HCT116 (cell line): ENCODE data around the gene USO1. TPM values are rescaled to one million over a fixed set of nuclear protein-coding genes. Genes with fewer than 3 reads are reported as not detected.

Experiments
- ATAC-seq: fragments of 200-7000 bp; cut with Tn5 transposase; 2 replicates; pipeline ENCODE4 v1.9.1; 2020; ENCODE audit warnings: mild to moderate bottlenecking, moderate library complexity
- BruUV-seq: library from RNA; stranded (reverse); fragments of 400-500 nt; replicated peaks from 2 replicates; lab custom pipeline; 2021; lab: Mats Ljungman, UMichigan
- CTCF ChIA-PET: fragments of 300-600 bp; sonication (Branson Sonifier 250); formaldehyde crosslinking; loops from one replicate; lab custom pipeline; 2021; ENCODE audit warnings: antibody characterized with exemption; lab: Charles Lee
- POLR2A ChIA-PET: fragments of 300-600, 350-600 bp; sonication (Branson Sonifier 250); formaldehyde crosslinking; loops from one replicate; lab custom pipeline; 2021; ENCODE audit warnings: antibody characterized with exemption; lab: Charles Lee
- RAD21 ChIA-PET, 2 experiments: fragments of 300-600 bp; sonication (Branson Sonifier 250); formaldehyde crosslinking; loops; one replicate each; lab custom pipeline; 2023; ENCODE audit warnings: low total read pairs in 2 of 2; ENCODE audit not compliant: uncharacterized antibody in 2 of 2, unreplicated experiment in 2 of 2, low non-redundant PET in 1 of 2; lab: Charles Lee
- DNase-seq: peaks from one replicate; pipeline ENCODE4 v3.0.0-alpha.2; 2010; ENCODE audit warnings: low read depth, low spot score
- H2AFZ ChIP-seq: fragments of 200-600 bp; shearing (Covaris generic), sonication (generic); 2 replicates; pipeline ENCODE4 v1.6.1; 2017; ENCODE audit warnings: low read depth, mixed run types, mixed read lengths, antibody characterized with exemption, low read length; ENCODE audit not compliant: poor library complexity, severe bottlenecking
- H3K27ac ChIP-seq: 2 replicates; pipeline ENCODE4 v1.5.1; 2012; ENCODE audit warnings: low read depth, low read length
- H3K27me3 ChIP-seq: fragments of 200-600 bp; sonication (generic); 2 replicates; pipeline ENCODE4 v1.6.1; 2016; ENCODE audit warnings: mixed run types, low read length, mixed read lengths; ENCODE audit not compliant: insufficient read depth
- H3K36me3 ChIP-seq, 2 experiments: fragments of 200-500 bp in 1 of 2; fragments of 200-600 bp in 1 of 2; sonication (Bioruptor generic) in 1 of 2; sonication (generic) in 1 of 2; 2 replicates each; pipeline versions ENCODE4 v1.5.1 to v1.6.1; 2014 to 2016; ENCODE audit warnings: low read length in 2 of 2, inconsistent platforms in 1 of 2, mixed read lengths in 1 of 2, mixed run types in 1 of 2; ENCODE audit not compliant: insufficient read depth in 2 of 2, control insufficient read depth in 1 of 2
- H3K4me1 ChIP-seq, 2 experiments: fragments of 200-600 bp in 1 of 2; sonication (generic) in 1 of 2; 2 replicates each; pipeline versions ENCODE4 v1.5.1 to v1.6.1; 2012 to 2017; ENCODE audit warnings: low read length in 2 of 2, inconsistent platforms in 1 of 2, mild to moderate bottlenecking in 1 of 2, mixed read lengths in 1 of 2, mixed run types in 1 of 2, moderate library complexity in 1 of 2; ENCODE audit not compliant: insufficient read depth in 2 of 2, control insufficient read depth in 1 of 2
- H3K4me2 ChIP-seq: fragments of 200-600 bp; sonication (generic); 2 replicates; pipeline ENCODE4 v1.6.1; 2017; ENCODE audit warnings: mixed run types, low read length, mixed read lengths
- H3K4me3 ChIP-seq, 2 experiments: fragments of 200-600 bp in 1 of 2; sonication (generic) in 1 of 2; replicated peaks in 1 of 2; 2 replicates each; pipeline ENCODE4 v1.5.1; 2011 to 2016; ENCODE audit warnings: low read length in 2 of 2, control low read depth in 1 of 2, low read depth in 1 of 2, mild to moderate bottlenecking in 1 of 2, mixed read lengths in 1 of 2, mixed run types in 1 of 2
- H3K79me2 ChIP-seq: fragments of 200-600 bp; sonication (generic); 2 replicates; pipeline ENCODE4 v1.6.1; 2017; ENCODE audit warnings: mild to moderate bottlenecking, mixed run types, low read length, moderate library complexity, mixed read lengths; ENCODE audit not compliant: insufficient read depth
- H3K9ac ChIP-seq: fragments of 200-600 bp; sonication (generic); 2 replicates; pipeline ENCODE4 v1.6.1; 2016; ENCODE audit warnings: low read length, mixed read lengths
- H3K9me2 ChIP-seq: fragments of 200-600 bp; sonication (generic), shearing (Covaris generic); 2 replicates; pipeline ENCODE4 v1.6.1; 2017; ENCODE audit warnings: mixed run types, mild to moderate bottlenecking, moderate library complexity; ENCODE audit not compliant: insufficient read depth
- H3K9me3 ChIP-seq, 2 experiments: fragments of 200-500 bp in 1 of 2; fragments of 200-600 bp in 1 of 2; sonication (Bioruptor generic) in 1 of 2; sonication (generic) in 1 of 2; 2 replicates each; pipeline ENCODE4 v1.6.1; 2014 to 2017; ENCODE audit warnings: low read length in 2 of 2, mixed read lengths in 2 of 2, inconsistent platforms in 1 of 2, low read depth in 1 of 2, mild to moderate bottlenecking in 1 of 2, mixed run types in 1 of 2, moderate library complexity in 1 of 2; ENCODE audit not compliant: control insufficient read depth in 1 of 2, insufficient read depth in 1 of 2
- H4K20me1 ChIP-seq: fragments of 200-600 bp; sonication (generic), shearing (Covaris generic); 2 replicates; pipeline ENCODE4 v1.6.1; 2017; ENCODE audit warnings: mixed run types, mild to moderate bottlenecking, moderate library complexity; ENCODE audit not compliant: insufficient read depth
- ATF3 ChIP-seq: IDR thresholded peaks from 2 replicates; pipeline ENCODE4 v1.6.1; 2012
- CBX3 ChIP-seq: IDR thresholded peaks from 2 replicates; pipeline ENCODE4 v1.6.1; 2012; ENCODE audit warnings: low read depth
- CTCF ChIP-seq, 3 experiments: fragments of 200-600 bp in 1 of 3; sonication (generic) in 1 of 3; IDR thresholded peaks in 2 of 3; conservative IDR thresholded peaks in 1 of 3; 2 replicates each; pipeline ENCODE4 v1.5.1; 2012 to 2017; ENCODE audit warnings: low read depth in 2 of 3, low read length in 2 of 3, antibody characterized with exemption in 1 of 3, borderline replicate concordance in 1 of 3, control low read depth in 1 of 3, mild to moderate bottlenecking in 1 of 3, mixed read lengths in 1 of 3, mixed run types in 1 of 3, moderate library complexity in 1 of 3; ENCODE audit not compliant: insufficient read depth in 1 of 3
- EGR1 ChIP-seq: IDR thresholded peaks from 2 replicates; pipeline ENCODE4 v1.6.1; 2012; ENCODE audit warnings: low read depth
- ELF1 ChIP-seq: IDR thresholded peaks from 2 replicates; pipeline ENCODE4 v1.6.1; 2012; ENCODE audit warnings: low read depth, borderline replicate concordance
- EZH2phosphoT487 ChIP-seq: fragments of 200-600 bp; IDR thresholded peaks from 2 replicates; pipeline ENCODE4 v1.6.1; 2018; ENCODE audit warnings: antibody characterized with exemption, borderline replicate concordance
- FOSL1 ChIP-seq: IDR thresholded peaks from 2 replicates; pipeline ENCODE4 v1.6.1; 2012; ENCODE audit warnings: low read depth
- JUND ChIP-seq: IDR thresholded peaks from 2 replicates; pipeline ENCODE4 v1.6.1; 2012
- MAX ChIP-seq: IDR thresholded peaks from 2 replicates; pipeline ENCODE4 v1.6.1; 2012
- RAD21 ChIP-seq: IDR thresholded peaks from 2 replicates; pipeline ENCODE4 v1.6.1; 2012; ENCODE audit warnings: low read depth, mild to moderate bottlenecking
- REST ChIP-seq: IDR thresholded peaks from 2 replicates; pipeline ENCODE4 v1.6.1; 2012; ENCODE audit warnings: low read depth
- SIN3A ChIP-seq: IDR thresholded peaks from 2 replicates; pipeline ENCODE4 v1.6.1; 2012; ENCODE audit warnings: low read depth
- SP1 ChIP-seq: IDR thresholded peaks from 2 replicates; pipeline ENCODE4 v1.6.1; 2012; ENCODE audit warnings: low read depth
- ZBTB33 ChIP-seq: IDR thresholded peaks from 2 replicates; pipeline ENCODE4 v1.6.1; 2011; ENCODE audit warnings: mild to moderate bottlenecking, low read length, moderate library complexity; ENCODE audit not compliant: insufficient replicate concordance; ENCODE audit errors: extremely low read depth
- ZFX ChIP-seq: fragments of 450-650 bp; IDR thresholded peaks from 2 replicates; pipeline ENCODE4 v1.6.1; 2017
- intact Hi-C: fragments of 100-400 bp; cut with micrococcal nuclease; formaldehyde crosslinking; loops from 2 replicates; pipeline ENCODE4 v1.10.0; 2022
- total RNA-seq: library from RNA; stranded (reverse); gene quantifications from one replicate; pipeline ENCODE4 v1.2.1, GENCODE V29; 2021; ENCODE audit not compliant: unreplicated experiment

USO1 gene
- total RNA-seq, 1 experiment from 2014 or later = 72.7 TPM

GRCh38 chr4:75817901-75818300, 93.5 kb downstream of the USO1 start (continued):
- TF ChIP-seq CTCF (IDR thresholded peaks at IDR 0.05 in 2 of 3, conservative IDR thresholded peaks at IDR 0.05 in 1 of 3; ENCODE audit: borderline replicate concordance in 1 of 3, insufficient read depth in 1 of 3, low read depth in 2 of 3, low read length in 2 of 3) (no peak), JUND (no peak), REST (no peak), MAX (no peak), ELF1 (no peak), CBX3 (no peak), ZFX (no peak), EZH2phosphoT487 (no peak), FOSL1 (no peak)

GRCh38 chr4:75819121-75819520, 94.7 kb downstream of the USO1 start:
- Histone ChIP-seq H2AFZ (no peak overlapping the region), H4K20me1 (no peaks in the 10 kb centered on the region), H3K9ac (no peak overlapping the region), H3K79me2 (no peaks in the 10 kb centered on the region), H3K27ac (no peak overlapping the region), H3K27me3 (no peaks in the 10 kb centered on the region), H3K4me2 (no peak overlapping the region), H3K9me2 (no peaks in the 10 kb centered on the region), H3K9me3 (no peaks in the 10 kb centered on the region), H3K4me1 (peaks cover under 1 to 2% of the 10 kb centered on the region in 2 experiments; a peak in 3 of 4 replicates), H3K4me3 (no peak overlapping the region)
- DNase-seq = no peak
- CTCF ChIA-PET = no interaction called here
- POLR2A ChIA-PET = no interaction called here
- ATAC-seq = no peak
- intact Hi-C loops = no loop called here
- no TSS peak for BruUV-seq
- RAD21 ChIA-PET = no interaction called here
- TF ChIP-seq EGR1 (no peak), EZH2phosphoT487 (no peak), ZFX (no peak), ATF3 (no peak), SP1 (no peak), SIN3A (no peak), ZBTB33 (no peak), JUND (no peak), RAD21 (no peak)
- TF ChIP-seq, all 23 proteins: peak for 0
- H3K36me3 ChIP-seq = peaks cover 0 to 10% of the 10 kb centered on the region in 2 experiments; a peak in 3 of 4 replicates
